Mesothelial cell of epicardium (in vitro differentiated cells): ENCODE data around the gene GLIPR1. TPM values are rescaled to one million over a fixed set of nuclear protein-coding genes. Genes with fewer than 3 reads are reported as not detected.

Experiments
- DNase-seq, 2 experiments: peaks; one replicate each; pipeline ENCODE4 v3.0.0; 2021; ENCODE audit warnings: low spot score in 2 of 2; ENCODE audit not compliant: unreplicated experiment in 2 of 2
- H3K27ac Mint-ChIP-seq: 2 replicates; pipeline ENCODE4 v1.8.0; 2021; ENCODE audit warnings: mixed read lengths
- H3K27me3 Mint-ChIP-seq: 2 replicates; pipeline ENCODE4 v1.8.0; 2021; ENCODE audit warnings: low read depth, mixed read lengths
- H3K36me3 Mint-ChIP-seq: 2 replicates; pipeline ENCODE4 v1.8.0; 2021; ENCODE audit warnings: mixed read lengths
- H3K4me1 Mint-ChIP-seq: 2 replicates; pipeline ENCODE4 v1.8.0; 2021; ENCODE audit warnings: mixed read lengths
- H3K4me3 Mint-ChIP-seq: 2 replicates; pipeline ENCODE4 v1.8.0; 2021; ENCODE audit warnings: mild to moderate bottlenecking, moderate library complexity, mixed read lengths
- H3K9me3 Mint-ChIP-seq: 2 replicates; pipeline ENCODE4 v1.8.0; 2021; ENCODE audit warnings: mixed read lengths
- total RNA-seq: library from RNA; stranded (reverse); gene quantifications from 3 replicates; pipeline ENCODE4 v1.2.1, GENCODE V29; 2021
- TF ChIP-seq, protein P1 (sequence below): fragments of 200-600 bp; sonication (generic); IDR thresholded peaks from one replicate; pipeline ENCODE4 v1.5.0; 2021; ENCODE audit warnings: antibody characterized with exemption; ENCODE audit not compliant: unreplicated experiment

The GLIPR1 gene
- total RNA-seq, 1 donor from 2014 or later = 30.5 TPM

DNA sequence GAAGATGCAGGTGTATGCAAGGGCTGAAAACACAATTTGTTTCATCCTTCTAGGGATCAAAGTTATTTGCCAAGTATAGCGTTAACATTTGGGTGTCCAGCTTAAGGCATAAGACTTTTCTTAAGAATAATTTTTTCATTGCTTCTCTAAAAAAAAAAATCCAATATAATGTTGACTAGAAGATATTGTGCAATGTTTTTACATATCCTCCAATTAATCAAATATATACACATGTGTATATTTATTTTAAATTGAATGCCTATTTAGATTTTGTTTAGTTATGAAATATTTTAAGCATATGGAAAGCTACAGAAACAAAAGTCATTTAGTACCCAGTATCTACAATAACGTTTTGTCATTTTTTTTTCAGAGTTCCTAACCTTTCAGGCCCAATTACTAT, 59.3 kb downstream of the GLIPR1 start:
- Mint-ChIP-seq H3K27me3 (no peaks in the 10 kb centered on the region), H3K4me3 (no peak overlapping the region), H3K36me3 (no peaks in the 10 kb centered on the region), H3K9me3 (no peaks in the 10 kb centered on the region), H3K4me1 (no peaks in the 10 kb centered on the region), H3K27ac (no peak overlapping the region)
- TF ChIP-seq, protein P1, sequence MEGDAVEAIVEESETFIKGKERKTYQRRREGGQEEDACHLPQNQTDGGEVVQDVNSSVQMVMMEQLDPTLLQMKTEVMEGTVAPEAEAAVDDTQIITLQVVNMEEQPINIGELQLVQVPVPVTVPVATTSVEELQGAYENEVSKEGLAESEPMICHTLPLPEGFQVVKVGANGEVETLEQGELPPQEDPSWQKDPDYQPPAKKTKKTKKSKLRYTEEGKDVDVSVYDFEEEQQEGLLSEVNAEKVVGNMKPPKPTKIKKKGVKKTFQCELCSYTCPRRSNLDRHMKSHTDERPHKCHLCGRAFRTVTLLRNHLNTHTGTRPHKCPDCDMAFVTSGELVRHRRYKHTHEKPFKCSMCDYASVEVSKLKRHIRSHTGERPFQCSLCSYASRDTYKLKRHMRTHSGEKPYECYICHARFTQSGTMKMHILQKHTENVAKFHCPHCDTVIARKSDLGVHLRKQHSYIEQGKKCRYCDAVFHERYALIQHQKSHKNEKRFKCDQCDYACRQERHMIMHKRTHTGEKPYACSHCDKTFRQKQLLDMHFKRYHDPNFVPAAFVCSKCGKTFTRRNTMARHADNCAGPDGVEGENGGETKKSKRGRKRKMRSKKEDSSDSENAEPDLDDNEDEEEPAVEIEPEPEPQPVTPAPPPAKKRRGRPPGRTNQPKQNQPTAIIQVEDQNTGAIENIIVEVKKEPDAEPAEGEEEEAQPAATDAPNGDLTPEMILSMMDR = no peak
- no peak for DNase-seq

DNA sequence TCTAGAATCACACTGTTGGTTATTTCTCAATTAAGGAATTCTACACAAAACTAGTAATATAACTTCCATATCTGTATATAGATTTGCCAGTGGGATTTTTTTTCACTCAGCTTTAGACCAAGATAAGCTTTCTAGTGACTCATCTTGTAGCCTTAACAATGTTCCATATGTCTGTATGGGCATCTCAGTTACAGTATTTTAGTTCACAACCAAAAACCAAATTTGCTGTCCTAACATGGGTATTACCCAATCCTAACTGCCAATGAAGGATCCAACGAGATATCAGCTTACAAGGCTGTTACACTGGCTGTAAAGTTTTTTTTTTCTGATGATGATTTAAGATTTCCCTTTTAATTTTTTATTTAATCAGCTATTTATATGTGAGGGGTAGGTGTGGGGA, 62.4 kb downstream of the GLIPR1 start:
- TF ChIP-seq, protein P1 = no peak
- Mint-ChIP-seq H3K4me1 (peaks cover 6% of the 10 kb centered on the region), H3K36me3 (no peaks in the 10 kb centered on the region), H3K9me3 (no peaks in the 10 kb centered on the region), H3K4me3 (no peak overlapping the region), H3K27ac (no peak overlapping the region), H3K27me3 (no peaks in the 10 kb centered on the region)
- DNase-seq = no peak

DNA sequence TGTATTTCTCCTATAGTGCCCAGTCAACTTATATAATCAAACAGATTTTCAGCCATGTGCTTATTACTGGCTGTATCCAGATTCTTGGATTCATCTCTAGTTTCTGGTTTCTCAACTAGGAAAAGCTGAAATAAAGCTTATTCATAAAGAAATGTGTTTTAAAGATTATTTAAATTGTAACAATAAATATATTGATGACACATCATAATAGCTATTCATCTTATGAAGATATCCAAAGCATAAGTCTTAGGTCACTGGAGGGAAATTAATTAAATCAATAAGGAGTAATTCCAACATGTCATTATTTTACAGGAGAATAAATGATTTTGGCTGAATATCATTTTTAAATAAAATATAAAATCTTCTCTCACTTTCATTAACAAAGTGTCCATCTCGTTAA, 63.0 kb downstream of the GLIPR1 start:
- no peak for DNase-seq
- Mint-ChIP-seq H3K27ac (no peak overlapping the region), H3K4me1 (peaks cover 12% of the 10 kb centered on the region), H3K9me3 (no peaks in the 10 kb centered on the region), H3K27me3 (no peaks in the 10 kb centered on the region), H3K36me3 (no peaks in the 10 kb centered on the region), H3K4me3 (no peak overlapping the region)
- TF ChIP-seq, protein P1 = no peak

DNA sequence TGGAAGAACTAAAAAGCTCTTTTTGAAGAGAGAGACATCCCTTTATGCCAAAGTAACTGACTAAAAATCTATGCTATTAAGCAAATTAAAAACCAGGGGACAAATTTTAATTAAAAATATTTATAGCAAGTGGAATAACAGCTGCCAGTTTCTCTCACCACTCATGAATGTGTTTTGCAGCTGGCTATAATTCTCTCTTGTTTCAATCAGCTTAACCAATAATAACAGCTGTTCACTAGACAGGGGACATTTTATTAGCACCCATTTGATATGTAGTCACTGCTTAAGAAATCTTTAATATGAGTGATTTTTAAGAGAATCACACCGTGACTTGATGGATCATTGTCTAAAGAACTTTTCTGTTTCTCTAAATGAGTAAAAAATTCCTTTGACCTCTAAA, 65.1 kb downstream of the GLIPR1 start:
- H3K4me1 Mint-ChIP-seq = peaks cover 33% of the 10 kb centered on the region
- TF ChIP-seq, protein P1 = no peak
- H3K27ac Mint-ChIP-seq = no peak overlapping the region
- H3K9me3 Mint-ChIP-seq = no peaks in the 10 kb centered on the region
- no peak for DNase-seq
- H3K36me3 Mint-ChIP-seq = no peaks in the 10 kb centered on the region
- no peaks in the 10 kb centered on the region for H3K27me3 Mint-ChIP-seq
- H3K4me3 Mint-ChIP-seq = no peak overlapping the region

DNA sequence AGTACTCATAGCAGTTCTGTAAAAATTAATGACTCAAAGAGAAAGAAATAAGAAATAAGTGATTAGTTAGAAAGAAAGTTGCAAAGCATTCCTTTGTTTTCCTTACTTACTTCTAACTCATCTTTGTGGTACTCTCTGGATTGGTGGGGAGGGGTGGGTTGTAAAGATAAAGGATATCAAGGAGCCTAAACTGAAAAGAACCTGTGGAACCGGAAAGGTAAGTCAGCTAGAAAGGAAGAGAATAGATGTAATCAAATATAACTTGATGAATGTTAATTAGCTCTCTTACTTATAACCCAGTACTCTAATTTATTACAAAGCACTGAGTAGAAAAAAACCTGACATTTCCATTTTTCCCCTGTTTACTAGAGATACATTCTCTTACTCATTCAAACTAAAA, 68.3 kb downstream of the GLIPR1 start:
- H3K4me3 Mint-ChIP-seq = no peak overlapping the region
- H3K27ac Mint-ChIP-seq = no peak overlapping the region
- no peaks in the 10 kb centered on the region for H3K27me3 Mint-ChIP-seq
- TF ChIP-seq, protein P1 = no peak
- no peaks in the 10 kb centered on the region for H3K36me3 Mint-ChIP-seq
- H3K4me1 Mint-ChIP-seq = peaks cover 51% of the 10 kb centered on the region
- no peak for DNase-seq
- no peaks in the 10 kb centered on the region for H3K9me3 Mint-ChIP-seq

DNA sequence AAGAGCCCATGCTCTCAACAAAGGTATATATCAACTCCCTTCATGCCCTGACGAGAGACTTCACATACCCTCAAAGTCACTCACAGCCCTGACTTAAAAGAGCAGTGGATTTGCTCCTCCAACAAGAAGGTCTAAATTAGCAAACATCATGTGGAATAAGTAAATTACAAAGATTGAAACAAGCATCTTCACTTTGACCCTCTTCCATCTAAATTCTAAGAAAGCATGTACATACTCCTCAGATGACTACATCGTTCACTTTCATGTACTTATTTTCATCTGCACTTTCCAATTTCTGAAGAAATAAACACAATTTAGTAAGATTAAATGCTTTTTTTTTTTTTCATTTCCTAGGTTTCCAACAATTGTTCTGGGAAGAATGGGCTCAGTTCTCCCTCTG, 69.4 kb downstream of the GLIPR1 start:
- TF ChIP-seq, protein P1 = no peak
- Mint-ChIP-seq H3K36me3 (no peaks in the 10 kb centered on the region), H3K4me3 (no peak overlapping the region), H3K4me1 (peaks cover 60% of the 10 kb centered on the region), H3K27me3 (no peaks in the 10 kb centered on the region), H3K27ac (peak overlapping the region; percentile 33), H3K9me3 (no peaks in the 10 kb centered on the region)
- no peak for DNase-seq
